ENCODE data around the gene MAB21L2. TPM values are rescaled to one million over a fixed set of nuclear protein-coding genes. Genes with fewer than 3 reads are reported as not detected.
A peak's percentile ranks its signal among the peaks of the same experiment; 100 is the strongest.

MAB21L2 gene
- total RNA-seq, 1 donor from 2014 or later: not detected

DNA sequence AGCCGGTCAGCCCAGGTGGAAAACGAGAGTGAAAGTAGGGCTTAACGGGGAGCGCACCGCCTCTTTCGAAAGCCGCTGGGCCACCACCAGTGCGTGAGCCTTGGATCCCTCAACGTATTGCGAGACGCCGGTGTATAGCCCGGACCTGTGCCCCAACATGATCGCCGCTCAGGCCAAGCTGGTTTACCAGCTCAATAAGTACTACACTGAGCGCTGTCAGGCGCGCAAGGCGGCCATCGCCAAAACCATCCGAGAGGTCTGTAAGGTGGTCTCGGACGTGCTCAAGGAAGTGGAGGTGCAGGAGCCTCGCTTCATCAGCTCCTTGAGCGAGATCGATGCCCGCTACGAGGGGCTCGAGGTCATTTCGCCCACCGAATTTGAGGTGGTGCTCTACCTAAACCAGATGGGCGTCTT, 929 bp downstream of the MAB21L2 start:
- TF ChIP-seq, protein P1, sequence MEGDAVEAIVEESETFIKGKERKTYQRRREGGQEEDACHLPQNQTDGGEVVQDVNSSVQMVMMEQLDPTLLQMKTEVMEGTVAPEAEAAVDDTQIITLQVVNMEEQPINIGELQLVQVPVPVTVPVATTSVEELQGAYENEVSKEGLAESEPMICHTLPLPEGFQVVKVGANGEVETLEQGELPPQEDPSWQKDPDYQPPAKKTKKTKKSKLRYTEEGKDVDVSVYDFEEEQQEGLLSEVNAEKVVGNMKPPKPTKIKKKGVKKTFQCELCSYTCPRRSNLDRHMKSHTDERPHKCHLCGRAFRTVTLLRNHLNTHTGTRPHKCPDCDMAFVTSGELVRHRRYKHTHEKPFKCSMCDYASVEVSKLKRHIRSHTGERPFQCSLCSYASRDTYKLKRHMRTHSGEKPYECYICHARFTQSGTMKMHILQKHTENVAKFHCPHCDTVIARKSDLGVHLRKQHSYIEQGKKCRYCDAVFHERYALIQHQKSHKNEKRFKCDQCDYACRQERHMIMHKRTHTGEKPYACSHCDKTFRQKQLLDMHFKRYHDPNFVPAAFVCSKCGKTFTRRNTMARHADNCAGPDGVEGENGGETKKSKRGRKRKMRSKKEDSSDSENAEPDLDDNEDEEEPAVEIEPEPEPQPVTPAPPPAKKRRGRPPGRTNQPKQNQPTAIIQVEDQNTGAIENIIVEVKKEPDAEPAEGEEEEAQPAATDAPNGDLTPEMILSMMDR (IDR thresholded peaks at IDR 0.05): no peak
- ATAC-seq (no peak), DNase-seq (no peak)
- Histone ChIP-seq H3K27me3 (ENCODE audit: low read depth) (no peaks in the 10 kb centered on the region), H3K9me3 (no peaks in the 10 kb centered on the region), H3K36me3 (no peaks in the 10 kb centered on the region), H3K4me3 (peak overlapping the region; percentile 45), H3K4me1 (no peaks in the 10 kb centered on the region), H3K27ac (no peak overlapping the region)
- intact Hi-C loops (cut with DNase I): no loop called here

DNA sequence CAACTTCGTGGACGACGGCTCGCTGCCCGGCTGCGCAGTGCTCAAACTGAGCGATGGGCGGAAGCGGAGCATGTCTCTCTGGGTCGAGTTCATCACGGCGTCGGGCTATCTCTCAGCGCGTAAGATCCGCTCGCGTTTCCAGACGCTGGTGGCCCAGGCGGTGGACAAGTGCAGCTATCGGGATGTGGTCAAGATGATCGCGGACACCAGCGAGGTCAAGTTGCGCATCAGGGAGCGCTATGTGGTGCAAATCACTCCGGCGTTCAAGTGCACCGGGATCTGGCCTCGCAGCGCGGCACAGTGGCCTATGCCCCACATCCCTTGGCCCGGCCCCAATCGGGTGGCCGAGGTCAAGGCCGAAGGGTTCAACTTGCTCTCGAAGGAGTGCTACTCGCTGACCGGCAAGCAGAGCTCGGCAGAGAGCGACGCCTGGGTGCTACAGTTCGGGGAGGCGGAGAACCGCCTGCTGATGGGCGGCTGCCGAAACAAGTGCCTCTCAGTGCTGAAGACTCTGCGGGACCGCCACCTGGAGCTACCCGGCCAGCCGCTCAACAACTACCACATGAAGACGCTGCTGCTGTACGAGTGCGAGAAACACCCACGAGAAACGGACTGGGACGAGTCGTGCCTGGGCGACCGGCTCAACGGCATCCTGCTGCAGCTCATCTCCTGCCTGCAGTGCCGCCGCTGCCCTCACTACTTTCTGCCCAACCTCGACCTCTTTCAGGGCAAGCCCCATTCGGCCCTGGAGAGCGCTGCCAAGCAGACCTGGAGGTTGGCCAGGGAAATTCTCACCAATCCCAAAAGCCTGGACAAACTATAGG, 1.5 kb downstream of the MAB21L2 start:
- ATAC-seq: peak; percentile 37 to 40
- Histone ChIP-seq H3K36me3 (peaks cover 2% of the 10 kb centered on the region), H3K27ac (no peak overlapping the region)

DNA sequence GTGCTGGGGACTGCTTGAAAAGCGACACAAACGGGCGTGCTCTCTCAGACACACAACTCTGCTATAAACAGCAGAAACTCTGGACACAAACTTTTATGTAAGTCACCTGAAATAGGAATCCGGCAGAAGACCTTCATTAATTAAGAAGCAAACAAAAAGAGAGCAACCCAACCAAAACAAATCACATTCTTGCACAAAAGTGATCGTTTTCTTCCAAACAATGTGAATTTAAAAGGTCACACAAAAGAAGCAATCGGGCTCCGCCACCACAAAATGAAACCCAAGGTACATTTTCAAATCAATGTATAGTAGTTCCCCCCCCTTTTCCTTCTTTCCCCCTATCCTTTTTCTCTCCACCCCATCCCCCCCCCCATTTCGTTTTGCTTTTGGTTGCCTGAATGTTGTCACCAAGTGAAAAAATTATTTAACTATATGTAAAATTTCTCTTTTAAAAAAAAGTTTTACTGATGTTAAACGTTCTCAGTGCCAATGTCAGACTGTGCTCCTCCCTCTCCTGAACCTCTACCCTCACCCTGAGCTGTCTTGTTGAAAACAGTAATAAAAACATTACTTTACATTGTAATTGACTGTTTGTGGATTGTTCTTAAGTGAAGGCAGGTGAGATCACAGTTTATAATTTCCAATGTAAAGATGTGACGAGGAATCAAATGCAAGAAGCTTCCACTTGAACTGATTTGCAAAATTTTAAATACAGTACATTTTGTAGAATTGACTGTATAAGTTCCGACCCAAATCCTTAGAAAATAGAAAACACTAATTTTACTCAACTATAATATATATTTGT, 2.4 kb downstream of the MAB21L2 start:
- no peaks in the 10 kb centered on the region for H3K4me1 ChIP-seq
- H3K9me3 ChIP-seq: no peaks in the 10 kb centered on the region
- H3K36me3 ChIP-seq: peaks cover 10% of the 10 kb centered on the region
- H3K4me3 ChIP-seq: no peak overlapping the region
- no peak overlapping the region for H3K27ac ChIP-seq
- no peaks in the 10 kb centered on the region for H3K27me3 ChIP-seq (ENCODE audit: low read depth)
- DNase-seq (no peak), ATAC-seq (no peak)
- TF ChIP-seq, protein P1 (IDR thresholded peaks at IDR 0.05): no peak
- intact Hi-C loops (cut with DNase I): no loop called here

More for the DNA sequence above, 1.5 kb downstream of the MAB21L2 start:
- Histone ChIP-seq H3K4me3 (peak overlapping the region; percentile 45), H3K27me3 (ENCODE audit: low read depth) (no peaks in the 10 kb centered on the region), H3K9me3 (no peaks in the 10 kb centered on the region), H3K4me1 (no peaks in the 10 kb centered on the region)
- DNase-seq: peak; percentile 46
- TF ChIP-seq, protein P1 (IDR thresholded peaks at IDR 0.05): no peak
- intact Hi-C loops (cut with DNase I): no loop called here

DNA sequence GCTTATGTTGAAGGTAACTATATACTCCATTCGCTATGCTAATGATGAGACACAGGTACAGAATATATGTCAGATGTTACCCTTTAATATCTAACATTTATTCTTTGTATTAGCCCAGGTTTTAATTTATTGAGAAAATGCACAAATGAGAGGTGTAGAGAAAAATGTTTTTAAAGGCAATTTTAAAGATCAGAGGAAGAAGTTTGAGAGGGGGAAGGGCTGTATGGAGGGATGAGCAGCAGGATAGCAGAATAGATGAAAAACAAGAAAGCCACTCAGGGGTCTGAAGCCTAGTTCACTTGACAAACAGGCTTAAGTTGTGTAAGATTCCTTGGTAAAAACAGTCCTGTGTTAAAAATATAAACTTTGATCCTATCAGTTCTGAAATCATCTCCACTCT, 3.7 kb downstream of the MAB21L2 start:
- no peak for ATAC-seq
- no peaks in the 10 kb centered on the region for H3K9me3 ChIP-seq
- no peaks in the 10 kb centered on the region for H3K4me1 ChIP-seq
- no peak overlapping the region for H3K4me3 ChIP-seq
- intact Hi-C loops (cut with DNase I): no loop called here
- DNase-seq: no peak
- H3K27ac ChIP-seq: no peak overlapping the region
- H3K27me3 ChIP-seq (ENCODE audit: low read depth): no peaks in the 10 kb centered on the region
- TF ChIP-seq, protein P1 (IDR thresholded peaks at IDR 0.05): no peak
- peaks cover 15% of the 10 kb centered on the region for H3K36me3 ChIP-seq

DNA sequence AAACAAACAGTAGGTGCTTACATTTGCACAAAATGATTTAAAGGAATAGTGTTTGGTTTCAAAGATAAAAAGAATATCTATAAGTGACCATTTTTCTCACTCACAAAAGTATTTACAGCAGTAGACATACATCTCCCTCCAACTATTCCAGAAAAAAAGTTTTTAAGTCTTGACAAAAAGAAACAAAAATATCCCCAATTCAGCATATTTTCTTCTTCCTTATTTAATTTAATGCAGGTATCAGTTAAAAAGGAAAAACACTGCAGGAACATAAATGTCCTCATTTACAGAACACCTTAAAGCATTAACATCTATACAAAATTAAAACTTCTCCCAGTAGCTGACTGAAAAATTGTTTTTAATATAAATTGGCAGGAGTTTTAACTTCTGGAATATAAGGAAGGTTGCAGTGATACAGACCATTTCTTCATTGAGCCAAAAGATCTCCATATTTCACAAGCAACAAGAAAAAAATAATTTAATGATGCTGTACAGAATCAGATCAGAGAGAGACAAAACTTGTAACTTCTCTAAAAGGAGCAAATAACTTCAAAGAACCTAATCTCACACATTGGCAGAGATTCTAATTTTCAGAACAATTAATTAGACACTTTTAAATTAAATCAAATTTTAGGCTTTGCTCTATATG, 4.3 kb downstream of the MAB21L2 start:
- Histone ChIP-seq H3K36me3 (peaks cover 15% of the 10 kb centered on the region), H3K4me1 (no peaks in the 10 kb centered on the region), H3K27me3 (ENCODE audit: low read depth) (no peaks in the 10 kb centered on the region), H3K4me3 (no peak overlapping the region), H3K27ac (no peak overlapping the region), H3K9me3 (no peaks in the 10 kb centered on the region)
- ATAC-seq: no peak
- DNase-seq: no peak
- TF ChIP-seq, protein P1 (IDR thresholded peaks at IDR 0.05): no peak
- intact Hi-C loops (cut with DNase I): no loop called here
